ENCODE measurements around the gene DCLRE1A.

GRCh38 chr10:113875212-113875611 lies 21.3 kb upstream of the DCLRE1A start:
- TF ChIP-seq EZH2phosphoT487 (IDR thresholded peaks at IDR 0.05; ENCODE audit: low read depth) = no peak
- TF ChIP-seq CTCF (IDR thresholded peaks at IDR 0.05; ENCODE audit: low read depth, low read length) = no peak

Measured in OCI-LY3 (cell line).